GM23338 (cell line): ENCODE data around the gene OR2L13. TPM values are rescaled to one million over a fixed set of nuclear protein-coding genes. Genes with fewer than 3 reads are reported as not detected.

Experiments used
- ATAC-seq: fragments of 200-7000 bp; cut with Tn5 transposase; 3 replicates; pipeline ENCODE4 v1.9.1; 2020
- DNase-seq: peaks from one replicate; pipeline ENCODE4 v3.0.0-alpha.2; 2015; ENCODE audit warnings: low spot score
- H2AFZ ChIP-seq: fragments of 200-600 bp; sonication (generic); 2 replicates; pipeline ENCODE4 v1.8.0; 2016; ENCODE audit warnings: antibody characterized with exemption, mild to moderate bottlenecking, moderate library complexity
- H3F3A ChIP-seq: fragments of 200-600 bp; sonication (generic); replicated peaks from 2 replicates; pipeline ENCODE4 v1.8.0; 2017; ENCODE audit warnings: antibody characterized with exemption, mixed run types, low read depth
- H3K27ac ChIP-seq: fragments of 200-600 bp; sonication (generic); 2 replicates; pipeline ENCODE4 v1.6.1; 2016; ENCODE audit warnings: low read depth
- H3K27me3 ChIP-seq: fragments of 200-600 bp; sonication (generic); 2 replicates; pipeline ENCODE4 v1.8.0; 2016; ENCODE audit warnings: mild to moderate bottlenecking, mixed run types, moderate library complexity; ENCODE audit not compliant: insufficient read depth
- H3K36me3 ChIP-seq: fragments of 200-600 bp; sonication (generic); 2 replicates; pipeline ENCODE4 v1.8.0; 2016; ENCODE audit warnings: mild to moderate bottlenecking; ENCODE audit not compliant: insufficient read depth
- H3K4me1 ChIP-seq: fragments of 200-600 bp; sonication (generic); 2 replicates; pipeline ENCODE4 v1.8.0; 2016; ENCODE audit warnings: mild to moderate bottlenecking, moderate library complexity; ENCODE audit not compliant: insufficient read depth
- H3K4me2 ChIP-seq: fragments of 200-600 bp; sonication (generic); 2 replicates; pipeline ENCODE4 v1.7.1; 2017; ENCODE audit warnings: mixed run types
- H3K4me3 ChIP-seq: fragments of 200-600 bp; sonication (generic); 2 replicates; pipeline ENCODE4 v1.6.1; 2016; ENCODE audit warnings: mixed run types
- H3K79me2 ChIP-seq: fragments of 200-600 bp; sonication (generic); replicated peaks from 2 replicates; pipeline ENCODE4 v1.8.0; 2017; ENCODE audit warnings: mild to moderate bottlenecking; ENCODE audit not compliant: insufficient read depth
- H3K9me2 ChIP-seq: fragments of 200-600 bp; sonication (generic); 2 replicates; pipeline ENCODE4 v1.8.0; 2017; ENCODE audit not compliant: insufficient read depth
- H4K20me1 ChIP-seq: fragments of 200-600 bp; sonication (generic); replicated peaks from 2 replicates; pipeline ENCODE4 v1.8.0; 2017; ENCODE audit warnings: mild to moderate bottlenecking; ENCODE audit not compliant: insufficient read depth
- H3K27ac Mint-ChIP-seq: 2 replicates; pipeline ENCODE4 v1.8.0; 2020; ENCODE audit warnings: inconsistent platforms, mild to moderate bottlenecking, moderate library complexity, mixed read lengths
- H3K27me3 Mint-ChIP-seq: 3 replicates; pipeline ENCODE4 v1.8.0; 2022; ENCODE audit warnings: low read depth, mild to moderate bottlenecking, moderate library complexity, mixed read lengths, inconsistent platforms; ENCODE audit not compliant: insufficient read depth, poor library complexity
- H3K36me3 Mint-ChIP-seq: 3 replicates; pipeline ENCODE4 v1.8.0; 2021; ENCODE audit warnings: low read depth, mild to moderate bottlenecking, inconsistent platforms, moderate library complexity, mixed read lengths
- H3K4me1 Mint-ChIP-seq: 3 replicates; pipeline ENCODE4 v1.8.0; 2020; ENCODE audit warnings: mild to moderate bottlenecking, inconsistent platforms, mixed read lengths
- H3K4me3 Mint-ChIP-seq: 3 replicates; pipeline ENCODE4 v1.8.0; 2021; ENCODE audit warnings: moderate library complexity, mild to moderate bottlenecking, inconsistent platforms, mixed read lengths
- H3K9me3 Mint-ChIP-seq: 3 replicates; pipeline ENCODE4 v1.8.0; 2020; ENCODE audit warnings: moderate library complexity, mild to moderate bottlenecking, inconsistent platforms, mixed read lengths
- CREB1 ChIP-seq: fragments of 250-450 bp; sonication (Bioruptor Pico); IDR thresholded peaks from 2 replicates; pipeline ENCODE4 v1.5.0; 2020; ENCODE audit warnings: low read depth, mild to moderate bottlenecking, moderate library complexity
- CTCF ChIP-seq, 2 experiments: fragments of 200-600 bp in 1 of 2; sonication (generic) in 1 of 2; conservative IDR thresholded peaks; 2 replicates each; pipeline versions ENCODE4 v1.5.1 to v1.6.1; 2016 to 2017; ENCODE audit warnings: antibody characterized with exemption in 2 of 2, low read depth in 2 of 2, mild to moderate bottlenecking in 2 of 2, moderate library complexity in 1 of 2
- ETS1 ChIP-seq: IDR thresholded peaks from 2 replicates; pipeline ENCODE4 v1.6.1; 2016; ENCODE audit warnings: antibody characterized with exemption
- EZH2phosphoT487 ChIP-seq: fragments of 200-600 bp; sonication (generic); IDR thresholded peaks from one replicate; pipeline ENCODE4 v1.8.1; 2018; ENCODE audit warnings: antibody characterized with exemption; ENCODE audit not compliant: unreplicated experiment
- JUNB ChIP-seq: IDR thresholded peaks from one replicate; pipeline ENCODE4 v1.6.1; 2016; ENCODE audit warnings: antibody characterized with exemption; ENCODE audit not compliant: unreplicated experiment
- NANOG ChIP-seq: IDR thresholded peaks from 2 replicates; pipeline ENCODE4 v1.6.1; 2016; ENCODE audit warnings: antibody characterized with exemption, borderline replicate concordance
- POLR2AphosphoS5 ChIP-seq: IDR thresholded peaks from 2 replicates; pipeline ENCODE4 v1.6.1; 2016; ENCODE audit warnings: antibody characterized with exemption, low read depth
- REST ChIP-seq: IDR thresholded peaks from one replicate; pipeline ENCODE4 v1.6.1; 2018; ENCODE audit warnings: antibody characterized with exemption; ENCODE audit not compliant: unreplicated experiment
- ZNF114 ChIP-seq: fragments of 250-450 bp; sonication (Bioruptor Pico); IDR thresholded peaks from 2 replicates; pipeline ENCODE4 v1.5.0; 2020; ENCODE audit warnings: mild to moderate bottlenecking, moderate library complexity
- ZNF462 ChIP-seq: fragments of 250-450 bp; sonication (Bioruptor Pico); IDR thresholded peaks from 2 replicates; pipeline ENCODE4 v1.5.0; 2020; ENCODE audit warnings: mild to moderate bottlenecking, moderate library complexity
- polyA plus RNA-seq: library from polyadenylated mRNA; unstranded; fragments of >200 nt; fragmentation: Nextera tagmentation; extraction: Ambion mirVana; gene quantifications from 2 replicates; pipeline ENCODE4 v1.2.1, GENCODE V29; 2016
- total RNA-seq: library from RNA; depleted of rRNA; stranded (reverse); fragments of >200 nt; shearing (Covaris generic); gene quantifications from 2 replicates; pipeline ENCODE4 v1.2.3, GENCODE V29; 2014

Gene OR2L13
- total and polyA plus RNA-seq, 2 experiments from 2014 or later = not detected

GRCh38 chr1:248111157-248111556 lies 16.2 kb downstream of the OR2L13 start:
- no peak overlapping the region for H3K4me2 ChIP-seq
- H4K20me1 ChIP-seq = no peaks in the 10 kb centered on the region
- no peak overlapping the region for H2AFZ ChIP-seq
- H3K4me3 Mint-ChIP-seq = no peak overlapping the region
- H3K79me2 ChIP-seq = no peaks in the 10 kb centered on the region
- no peak overlapping the region for H3K27ac ChIP-seq
- H3K9me3 Mint-ChIP-seq = peaks cover 85% of the 10 kb centered on the region
- TF ChIP-seq ETS1 (no peak), EZH2phosphoT487 (no peak), NANOG (no peak), REST (no peak), ZNF114 (CRISPR knock-in tag) (no peak), ZNF462 (no peak), POLR2AphosphoS5 (no peak), CREB1 (CRISPR knock-in tag) (no peak), JUNB (no peak), CTCF (conservative IDR thresholded peaks at IDR 0.05; ENCODE audit: low read depth in 2 of 2) (no peak)
- peaks cover 46% of the 10 kb centered on the region for H3K36me3 Mint-ChIP-seq
- H3K4me1 Mint-ChIP-seq = no peaks in the 10 kb centered on the region
- H3K36me3 ChIP-seq = peaks cover 8% of the 10 kb centered on the region; the same call in 1 of the 2 replicates
- H3K4me3 ChIP-seq = no peak overlapping the region
- H3F3A ChIP-seq = no peaks in the 10 kb centered on the region
- H3K27me3 Mint-ChIP-seq = no peaks in the 10 kb centered on the region
- no peaks in the 10 kb centered on the region for H3K4me1 ChIP-seq
- DNase-seq (peak; percentile 49), ATAC-seq (no peak)
- H3K27me3 ChIP-seq = no peaks in the 10 kb centered on the region
- H3K27ac Mint-ChIP-seq = no peak overlapping the region
- no peaks in the 10 kb centered on the region for H3K9me2 ChIP-seq
